ENCODE data around the gene MAP3K13. TPM values are rescaled to one million over a fixed set of nuclear protein-coding genes. Genes with fewer than 3 reads are reported as not detected.

The MAP3K13 gene
- total RNA-seq, 1 donor from 2014 or later: 11.8 TPM

DNA sequence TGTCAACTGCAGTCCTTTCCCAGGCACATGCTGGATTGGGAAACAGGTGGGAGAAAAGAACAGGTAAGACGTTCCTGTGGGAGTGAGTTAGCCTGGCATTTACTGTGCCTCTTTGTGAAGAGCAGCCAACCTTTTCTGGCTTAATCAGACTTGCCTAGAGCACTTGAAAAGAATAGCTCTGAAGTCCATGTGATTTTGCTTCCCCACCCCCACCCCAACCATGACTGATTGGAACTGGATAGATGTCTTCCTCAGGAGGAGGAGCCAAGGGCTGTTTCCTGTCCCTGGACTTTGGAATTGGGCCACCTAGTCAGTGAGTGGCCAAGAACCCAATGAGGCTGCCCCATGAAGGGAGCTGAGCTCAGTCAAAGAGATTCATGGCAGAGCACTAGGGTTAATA is 140.6 kb downstream of the MAP3K13 start:
- intact Hi-C loops (cut with micrococcal nuclease): no loop called here

DNA sequence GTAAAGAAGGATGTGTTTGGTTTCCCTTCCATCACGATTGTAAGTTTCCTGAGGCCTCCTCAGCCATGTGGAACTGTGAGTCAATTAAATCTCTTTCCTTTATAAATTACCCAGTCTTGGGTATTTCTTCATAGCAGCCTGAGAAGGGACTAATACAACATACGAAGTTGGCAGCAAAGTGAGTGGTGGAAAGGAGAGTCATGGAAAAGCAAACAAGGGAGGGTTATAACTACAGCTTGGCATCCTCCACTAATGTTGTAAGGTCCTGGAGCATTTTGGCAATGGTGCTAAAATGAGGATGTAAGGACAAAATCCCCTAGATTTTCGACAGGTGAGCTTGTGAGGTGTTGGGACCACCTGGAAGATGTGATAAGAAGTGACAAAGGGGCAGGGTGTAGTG is 141.7 kb downstream of the MAP3K13 start:
- intact Hi-C loops (cut with micrococcal nuclease): no loop called here

DNA sequence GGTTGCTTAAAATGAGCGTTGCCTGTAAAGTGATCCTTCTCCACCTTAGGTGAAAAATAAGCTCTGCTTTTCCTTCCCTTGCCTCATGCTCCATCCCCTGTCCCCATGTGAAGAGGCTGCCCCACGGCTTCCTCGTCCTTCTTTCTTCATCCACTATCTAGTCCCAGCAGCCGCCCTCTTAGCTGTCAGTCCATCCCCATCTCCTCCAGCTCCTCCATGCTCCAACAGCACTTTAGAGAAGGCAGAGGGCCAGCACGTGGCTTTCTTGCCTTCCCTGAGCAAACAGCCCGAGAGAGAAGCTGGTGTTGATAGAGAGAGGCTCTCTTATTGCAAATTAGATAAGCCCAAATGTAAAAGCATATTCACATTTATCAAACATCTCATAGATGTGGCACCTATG is 144.9 kb downstream of the MAP3K13 start:
- intact Hi-C loops (cut with micrococcal nuclease): no loop called here

DNA sequence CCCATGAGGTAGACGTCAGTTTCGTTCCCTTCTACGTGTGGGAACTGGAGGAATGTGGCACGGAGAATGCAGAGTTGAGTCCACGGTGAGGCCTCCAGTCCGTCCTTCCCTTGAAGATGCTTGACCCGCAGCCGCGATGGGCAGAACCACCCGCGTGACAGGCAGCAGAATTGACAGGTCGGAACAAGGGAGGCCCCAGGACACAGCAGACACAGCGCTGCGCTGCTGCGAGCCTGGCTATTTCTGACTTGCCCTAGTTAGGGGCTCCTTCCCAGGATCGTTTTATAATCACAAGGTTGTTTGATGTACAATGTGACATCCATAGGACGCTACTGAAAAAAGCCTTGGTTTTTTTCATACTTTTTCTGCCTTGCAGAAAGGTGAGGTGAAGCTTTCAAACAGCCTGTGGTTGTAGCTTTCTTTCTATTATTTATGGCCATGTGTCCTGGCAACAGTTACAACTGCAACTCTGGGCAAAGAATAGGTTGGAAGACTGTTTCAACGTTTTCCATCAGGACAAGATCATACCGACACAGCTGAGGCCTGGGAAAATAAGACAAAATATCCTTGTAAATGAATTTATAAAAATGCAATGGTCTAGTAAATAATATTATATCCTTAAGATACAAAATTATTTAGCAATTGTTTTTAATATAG is 145.5 kb downstream of the MAP3K13 start:
- intact Hi-C loops (cut with micrococcal nuclease): no loop called here

DNA sequence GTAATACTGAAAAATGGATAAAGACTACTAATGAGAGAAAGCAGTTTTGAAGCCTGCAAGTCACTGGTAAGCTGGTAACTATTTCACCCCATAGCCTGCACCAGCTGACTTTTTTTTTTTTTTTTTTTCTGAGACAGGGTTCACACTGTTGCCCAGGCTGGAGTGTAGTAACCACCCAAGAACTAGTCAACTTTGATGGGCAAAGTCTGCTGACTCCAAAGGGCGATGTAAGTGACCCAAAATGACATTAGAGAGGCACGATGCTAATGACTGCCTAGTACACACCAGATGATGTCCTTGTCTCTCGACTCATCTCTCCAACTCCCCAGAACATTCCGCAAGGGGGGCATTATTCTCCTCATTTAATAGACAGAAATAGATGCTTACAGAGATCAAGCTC is 148.8 kb downstream of the MAP3K13 start:
- intact Hi-C loops (cut with micrococcal nuclease): no loop called here

DNA sequence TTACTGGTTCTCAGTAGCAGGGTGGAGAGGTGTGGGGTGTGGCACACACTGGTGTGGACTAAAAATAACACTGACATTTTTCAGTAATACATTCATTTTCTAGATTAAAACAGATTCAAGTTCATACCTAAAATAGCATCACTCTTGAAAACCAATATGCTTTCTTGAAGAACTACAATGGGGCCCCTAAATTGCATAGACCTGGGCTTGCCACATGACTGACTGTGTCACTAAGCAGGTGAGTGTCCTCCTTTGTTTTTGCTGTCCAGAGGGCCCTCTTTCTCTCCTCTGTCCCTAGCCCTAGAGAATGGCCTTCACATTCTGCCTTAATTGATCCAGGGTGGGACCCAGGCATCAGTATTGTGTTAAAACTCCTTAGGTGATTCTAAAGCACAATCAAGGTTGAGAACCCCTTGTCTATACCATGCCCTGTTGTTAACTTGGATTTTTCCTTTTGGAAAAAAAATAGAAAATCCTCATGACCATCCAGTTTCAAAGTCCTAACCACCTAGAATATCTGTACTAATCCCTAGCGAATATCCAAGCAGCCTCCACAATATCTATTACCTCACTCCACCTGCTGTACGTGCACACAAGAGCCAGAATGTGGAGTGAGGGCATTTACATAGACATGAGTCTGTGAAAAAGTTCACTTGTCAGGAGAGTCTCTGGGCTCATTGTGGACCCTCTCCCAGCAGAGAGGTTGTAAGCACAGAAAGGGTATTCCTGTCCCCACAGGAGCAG is 154.6 kb downstream of the MAP3K13 start:
- intact Hi-C loops (cut with micrococcal nuclease): no loop called here

DNA sequence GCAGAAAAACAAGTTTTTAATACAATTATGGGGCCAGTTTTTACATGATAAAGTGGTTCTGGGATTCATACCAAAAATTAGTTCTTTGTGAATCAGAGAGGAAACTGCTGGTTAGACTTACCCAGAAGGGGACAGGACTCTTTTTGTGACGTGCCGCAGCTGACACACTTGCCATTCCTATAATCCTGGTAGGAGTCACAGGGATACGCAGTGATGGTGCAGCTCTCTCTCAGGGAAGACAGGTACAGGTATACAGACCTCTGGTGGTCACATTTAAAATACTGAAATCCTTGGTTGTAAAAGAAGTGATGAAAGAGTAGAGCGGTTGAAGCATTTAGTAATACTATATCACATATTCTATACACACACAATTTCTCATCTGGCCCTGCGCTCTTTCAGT is 156.1 kb downstream of the MAP3K13 start:
- intact Hi-C loops (cut with micrococcal nuclease): no loop called here

DNA sequence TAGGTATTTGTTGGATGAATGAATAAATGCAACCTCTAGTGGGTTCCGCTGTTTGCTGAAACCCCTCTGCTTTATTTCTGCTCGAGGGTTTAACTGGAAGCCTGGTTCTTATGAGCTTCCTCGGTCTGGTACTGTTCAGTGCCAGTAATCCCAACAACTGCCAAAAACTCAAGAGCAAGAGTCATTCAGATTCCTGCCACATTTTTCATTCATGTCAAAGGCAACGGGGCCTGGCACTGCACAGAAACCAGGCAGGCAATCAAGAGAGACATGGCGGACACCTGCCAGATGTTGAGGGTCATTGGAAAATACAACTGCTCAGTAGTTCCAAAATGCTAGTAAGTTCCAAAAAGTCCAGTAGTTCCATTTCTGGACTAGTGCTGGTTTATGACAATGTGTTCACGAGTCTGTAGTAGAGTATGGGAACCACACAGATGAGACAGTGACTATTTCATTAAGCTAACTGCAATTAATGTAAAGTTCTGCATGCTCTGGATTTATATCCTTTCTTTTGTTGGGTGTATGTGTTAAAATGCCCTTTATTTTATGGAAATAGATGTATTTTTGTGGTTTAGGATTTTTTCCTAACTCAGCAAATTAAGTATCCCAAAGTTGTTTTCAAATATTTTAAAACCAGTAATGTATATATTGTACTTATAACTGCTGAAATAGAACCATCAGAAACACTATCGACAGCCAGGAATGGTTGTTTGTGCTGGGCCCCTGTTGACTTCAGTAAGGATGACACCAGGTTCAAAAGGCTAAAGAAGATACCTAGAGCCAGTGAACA is 158.6 kb downstream of the MAP3K13 start:
- intact Hi-C loops (cut with micrococcal nuclease): no loop called here

DNA sequence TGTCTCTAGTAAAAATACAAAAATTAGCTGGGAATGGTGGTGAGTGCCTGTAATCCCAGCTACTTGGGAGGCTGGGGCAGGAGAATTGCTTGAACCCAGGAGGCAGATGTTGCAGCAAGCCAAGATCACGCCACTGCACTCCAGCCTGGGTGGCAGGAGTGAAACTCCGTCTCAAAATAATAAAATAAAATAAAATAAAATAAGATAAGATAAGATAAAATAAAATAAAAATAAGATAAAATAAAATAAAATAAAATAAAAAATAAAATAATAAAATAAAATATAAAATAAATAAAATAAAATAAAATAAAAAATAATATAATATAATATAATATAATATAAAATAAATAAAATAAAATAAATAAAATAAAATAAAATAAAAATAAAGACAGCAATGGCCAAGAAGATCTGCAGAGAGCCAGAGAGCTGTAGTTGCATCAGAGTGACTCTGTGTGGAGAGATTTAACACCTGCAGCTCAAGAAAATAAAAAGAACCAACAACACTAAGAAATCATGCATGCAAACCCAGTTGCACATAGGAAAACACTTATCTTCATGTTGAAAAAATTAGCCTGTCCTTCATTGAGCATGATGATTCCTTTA is 163.5 kb downstream of the MAP3K13 start:
- intact Hi-C loops (cut with micrococcal nuclease): no loop called here

DNA sequence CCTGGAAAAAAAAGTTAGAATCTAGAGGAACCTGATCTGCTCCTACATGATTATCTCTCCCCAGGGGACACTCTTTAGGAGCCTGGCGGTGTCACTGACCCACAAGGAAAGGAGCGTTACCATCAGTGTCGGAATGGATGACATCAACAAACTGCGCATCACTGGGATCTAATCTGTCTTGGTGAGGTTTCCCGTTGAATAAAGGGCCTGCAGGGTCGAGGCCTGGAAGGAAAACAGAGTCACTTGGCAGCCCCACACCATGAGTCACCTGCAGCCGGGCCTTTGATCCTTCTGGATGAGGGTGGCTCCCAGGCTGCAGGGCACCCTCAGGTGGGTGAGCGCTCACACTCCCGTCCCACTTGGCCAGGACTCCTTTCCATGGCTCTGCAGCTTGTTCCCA is 164.4 kb downstream of the MAP3K13 start:
- intact Hi-C loops (cut with micrococcal nuclease): no loop called here

DNA sequence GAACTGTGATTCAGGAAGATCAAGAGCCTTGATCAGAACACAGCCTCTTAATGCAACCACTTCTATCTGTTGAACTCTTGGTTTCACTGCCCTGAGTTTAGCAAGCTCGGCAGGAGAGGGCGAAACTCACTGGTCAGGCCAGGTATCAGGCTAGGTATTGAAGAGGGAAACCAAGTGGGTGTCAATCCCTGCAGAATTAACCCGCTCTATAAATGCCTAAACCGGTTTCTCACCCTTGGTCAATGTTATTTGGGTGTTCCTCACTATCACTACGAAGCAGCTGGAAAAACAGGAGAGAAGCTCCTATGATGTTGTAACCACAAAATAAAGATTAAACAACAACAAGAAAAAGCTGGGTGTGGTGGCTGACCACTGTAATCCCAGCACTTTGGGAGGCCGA is 165.6 kb downstream of the MAP3K13 start:
- intact Hi-C loops (cut with micrococcal nuclease): no loop called here

DNA sequence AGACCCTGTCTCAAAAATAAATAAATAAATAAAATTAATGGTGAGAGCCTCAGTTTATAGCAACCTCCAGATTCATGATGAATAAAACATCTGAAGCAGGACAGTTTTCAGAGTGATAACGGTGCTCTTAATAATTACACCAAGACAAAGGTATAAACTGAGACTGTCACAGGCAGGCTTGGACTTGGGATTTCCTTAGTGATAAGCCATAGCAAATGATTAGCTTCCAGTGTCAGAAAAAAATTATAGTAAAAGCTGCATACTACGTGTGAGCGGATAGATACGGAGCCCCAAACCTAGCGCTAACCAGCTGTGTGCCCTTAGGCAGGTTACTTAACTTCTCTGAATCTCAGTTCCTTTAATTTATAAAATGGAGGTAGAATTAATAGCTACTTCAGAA is 167.9 kb downstream of the MAP3K13 start:
- intact Hi-C loops (cut with micrococcal nuclease): no loop called here

DNA sequence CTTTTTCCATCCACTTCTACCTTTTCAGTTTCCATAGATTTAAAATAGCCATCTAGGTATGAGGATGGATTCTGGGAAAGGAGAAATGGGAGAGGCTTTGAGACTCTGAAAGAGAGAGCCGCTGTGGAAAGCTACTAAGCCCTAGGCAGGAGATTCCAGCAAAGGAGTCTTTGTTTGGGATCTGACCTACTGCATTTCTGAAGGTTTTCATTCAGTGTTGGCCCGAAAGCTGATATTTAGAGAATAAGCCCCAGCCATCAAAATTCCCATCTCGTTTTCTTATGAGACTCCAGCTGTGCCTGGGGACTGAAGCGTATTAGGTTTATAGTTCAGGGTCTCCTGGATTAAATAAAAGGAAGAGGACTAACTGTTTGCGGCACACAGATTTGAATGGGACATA is 170.0 kb downstream of the MAP3K13 start:
- intact Hi-C loops (cut with micrococcal nuclease): no loop called here

DNA sequence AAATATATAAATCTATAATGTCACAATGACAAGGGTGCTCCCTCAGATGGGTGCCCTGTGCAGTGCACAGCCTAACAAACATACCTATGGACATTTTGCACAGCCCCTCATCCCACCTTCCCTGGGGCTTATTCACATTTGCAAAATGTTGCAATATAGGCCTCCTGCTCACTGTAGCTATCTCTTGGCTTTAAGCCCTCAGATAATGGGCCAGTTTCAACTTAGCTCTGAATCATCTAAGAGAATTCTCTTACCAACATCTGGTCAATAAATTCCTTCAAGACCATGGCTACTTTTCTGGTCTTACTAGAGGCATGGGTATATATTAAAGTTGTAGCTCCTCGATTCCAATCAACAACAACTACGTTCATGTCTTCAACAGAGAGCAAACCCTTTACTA is 171.6 kb downstream of the MAP3K13 start:
- intact Hi-C loops (cut with micrococcal nuclease): no loop called here

DNA sequence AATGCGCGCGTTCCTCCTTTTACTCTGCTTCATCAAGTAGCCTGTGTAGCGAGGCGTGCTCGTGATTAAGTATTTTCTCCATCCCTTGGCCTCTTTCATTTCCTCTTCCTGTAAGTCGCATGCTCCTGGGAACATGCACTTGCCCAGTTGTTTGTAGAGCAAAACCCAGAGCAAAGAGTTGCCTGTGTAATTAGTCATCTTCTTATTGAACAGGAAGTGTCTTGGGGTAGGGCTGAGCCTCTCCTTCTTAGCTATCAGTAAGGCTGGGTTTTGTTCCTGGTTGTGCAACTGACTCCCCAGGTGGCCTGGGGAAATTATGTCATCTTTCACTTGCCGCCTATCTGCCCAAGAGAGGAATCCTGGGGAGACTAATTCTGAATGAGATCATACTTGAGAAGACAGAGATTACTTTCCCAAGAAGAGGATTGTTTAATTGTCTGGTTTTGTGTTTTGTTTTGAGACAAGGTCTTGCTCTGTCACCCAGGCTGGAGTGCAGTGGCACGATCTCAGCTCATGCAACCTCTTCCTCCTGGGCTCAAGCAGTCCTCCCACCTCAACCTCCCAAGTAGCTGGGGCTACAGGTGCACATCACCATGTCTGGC is 174.5 kb downstream of the MAP3K13 start:
- intact Hi-C loops (cut with micrococcal nuclease): no loop called here

Other genes with a start within 250 kb of the MAP3K13 start
- 0.07 TPM in 2 replicates for gene C3orf70, start 210.1 kb upstream of the MAP3K13 start, total RNA-seq
- 3.3 and 3.8 TPM in 2 replicates for gene EHHADH, start 109.1 kb upstream of the MAP3K13 start, total RNA-seq
- 20.9 and 21.2 TPM in 2 replicates for gene TMEM41A, start 135.9 kb downstream of the MAP3K13 start, total RNA-seq
- gene LIPH, start 189.5 kb downstream of the MAP3K13 start, total RNA-seq: not detected in 2 replicates
- 29.8 and 31.6 TPM in 2 replicates for gene SENP2, start 223.2 kb downstream of the MAP3K13 start, total RNA-seq